ENCODE data around the gene SLC6A19.

DNA sequence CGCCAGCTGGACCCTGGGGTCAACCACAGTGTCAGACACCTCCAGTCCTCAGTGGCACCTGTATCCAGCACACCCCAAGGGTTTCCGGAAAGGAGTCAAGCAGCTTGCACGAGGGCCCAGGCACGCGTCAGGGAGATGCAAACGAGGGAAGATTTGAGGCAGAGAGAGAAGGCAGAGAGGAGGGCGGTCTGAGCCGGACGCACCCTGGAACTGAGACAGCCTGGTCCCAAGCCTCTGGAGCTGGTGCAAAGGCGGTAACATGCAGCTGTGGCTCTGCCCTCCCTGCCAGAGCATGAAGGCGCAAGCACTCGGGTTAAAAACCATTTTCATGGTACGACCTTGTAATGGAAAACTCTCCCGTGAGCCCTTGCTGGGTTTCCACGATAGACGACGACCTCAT is 56.0 kb downstream of the SLC6A19 start:
- TF ChIP-seq, protein P1, sequence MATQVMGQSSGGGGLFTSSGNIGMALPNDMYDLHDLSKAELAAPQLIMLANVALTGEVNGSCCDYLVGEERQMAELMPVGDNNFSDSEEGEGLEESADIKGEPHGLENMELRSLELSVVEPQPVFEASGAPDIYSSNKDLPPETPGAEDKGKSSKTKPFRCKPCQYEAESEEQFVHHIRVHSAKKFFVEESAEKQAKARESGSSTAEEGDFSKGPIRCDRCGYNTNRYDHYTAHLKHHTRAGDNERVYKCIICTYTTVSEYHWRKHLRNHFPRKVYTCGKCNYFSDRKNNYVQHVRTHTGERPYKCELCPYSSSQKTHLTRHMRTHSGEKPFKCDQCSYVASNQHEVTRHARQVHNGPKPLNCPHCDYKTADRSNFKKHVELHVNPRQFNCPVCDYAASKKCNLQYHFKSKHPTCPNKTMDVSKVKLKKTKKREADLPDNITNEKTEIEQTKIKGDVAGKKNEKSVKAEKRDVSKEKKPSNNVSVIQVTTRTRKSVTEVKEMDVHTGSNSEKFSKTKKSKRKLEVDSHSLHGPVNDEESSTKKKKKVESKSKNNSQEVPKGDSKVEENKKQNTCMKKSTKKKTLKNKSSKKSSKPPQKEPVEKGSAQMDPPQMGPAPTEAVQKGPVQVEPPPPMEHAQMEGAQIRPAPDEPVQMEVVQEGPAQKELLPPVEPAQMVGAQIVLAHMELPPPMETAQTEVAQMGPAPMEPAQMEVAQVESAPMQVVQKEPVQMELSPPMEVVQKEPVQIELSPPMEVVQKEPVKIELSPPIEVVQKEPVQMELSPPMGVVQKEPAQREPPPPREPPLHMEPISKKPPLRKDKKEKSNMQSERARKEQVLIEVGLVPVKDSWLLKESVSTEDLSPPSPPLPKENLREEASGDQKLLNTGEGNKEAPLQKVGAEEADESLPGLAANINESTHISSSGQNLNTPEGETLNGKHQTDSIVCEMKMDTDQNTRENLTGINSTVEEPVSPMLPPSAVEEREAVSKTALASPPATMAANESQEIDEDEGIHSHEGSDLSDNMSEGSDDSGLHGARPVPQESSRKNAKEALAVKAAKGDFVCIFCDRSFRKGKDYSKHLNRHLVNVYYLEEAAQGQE (IDR thresholded peaks at IDR 0.05), result no peak
- TF ChIP-seq, protein P2, sequence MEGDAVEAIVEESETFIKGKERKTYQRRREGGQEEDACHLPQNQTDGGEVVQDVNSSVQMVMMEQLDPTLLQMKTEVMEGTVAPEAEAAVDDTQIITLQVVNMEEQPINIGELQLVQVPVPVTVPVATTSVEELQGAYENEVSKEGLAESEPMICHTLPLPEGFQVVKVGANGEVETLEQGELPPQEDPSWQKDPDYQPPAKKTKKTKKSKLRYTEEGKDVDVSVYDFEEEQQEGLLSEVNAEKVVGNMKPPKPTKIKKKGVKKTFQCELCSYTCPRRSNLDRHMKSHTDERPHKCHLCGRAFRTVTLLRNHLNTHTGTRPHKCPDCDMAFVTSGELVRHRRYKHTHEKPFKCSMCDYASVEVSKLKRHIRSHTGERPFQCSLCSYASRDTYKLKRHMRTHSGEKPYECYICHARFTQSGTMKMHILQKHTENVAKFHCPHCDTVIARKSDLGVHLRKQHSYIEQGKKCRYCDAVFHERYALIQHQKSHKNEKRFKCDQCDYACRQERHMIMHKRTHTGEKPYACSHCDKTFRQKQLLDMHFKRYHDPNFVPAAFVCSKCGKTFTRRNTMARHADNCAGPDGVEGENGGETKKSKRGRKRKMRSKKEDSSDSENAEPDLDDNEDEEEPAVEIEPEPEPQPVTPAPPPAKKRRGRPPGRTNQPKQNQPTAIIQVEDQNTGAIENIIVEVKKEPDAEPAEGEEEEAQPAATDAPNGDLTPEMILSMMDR (IDR thresholded peaks at IDR 0.05; ENCODE audit: low read depth, low read length, missing input control), result no peak
- TF ChIP-seq GABPA (IDR thresholded peaks at IDR 0.05 in 1 of 2, conservative IDR thresholded peaks at IDR 0.05 in 1 of 2), result no peak
- TF ChIP-seq TAF1 (conservative IDR thresholded peaks at IDR 0.05), result no peak
- no peak for TF ChIP-seq SP1 (IDR thresholded peaks at IDR 0.05)
- no peak for TF ChIP-seq FOXA1 (IDR thresholded peaks at IDR 0.05)
- no peak for TF ChIP-seq RXRA (IDR thresholded peaks at IDR 0.05)
- no peak for TF ChIP-seq RAD21 (IDR thresholded peaks at IDR 0.05)
- TF ChIP-seq, protein P3, sequence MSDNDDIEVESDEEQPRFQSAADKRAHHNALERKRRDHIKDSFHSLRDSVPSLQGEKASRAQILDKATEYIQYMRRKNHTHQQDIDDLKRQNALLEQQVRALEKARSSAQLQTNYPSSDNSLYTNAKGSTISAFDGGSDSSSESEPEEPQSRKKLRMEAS (IDR thresholded peaks at IDR 0.05), result no peak
- TF ChIP-seq, protein P4, sequence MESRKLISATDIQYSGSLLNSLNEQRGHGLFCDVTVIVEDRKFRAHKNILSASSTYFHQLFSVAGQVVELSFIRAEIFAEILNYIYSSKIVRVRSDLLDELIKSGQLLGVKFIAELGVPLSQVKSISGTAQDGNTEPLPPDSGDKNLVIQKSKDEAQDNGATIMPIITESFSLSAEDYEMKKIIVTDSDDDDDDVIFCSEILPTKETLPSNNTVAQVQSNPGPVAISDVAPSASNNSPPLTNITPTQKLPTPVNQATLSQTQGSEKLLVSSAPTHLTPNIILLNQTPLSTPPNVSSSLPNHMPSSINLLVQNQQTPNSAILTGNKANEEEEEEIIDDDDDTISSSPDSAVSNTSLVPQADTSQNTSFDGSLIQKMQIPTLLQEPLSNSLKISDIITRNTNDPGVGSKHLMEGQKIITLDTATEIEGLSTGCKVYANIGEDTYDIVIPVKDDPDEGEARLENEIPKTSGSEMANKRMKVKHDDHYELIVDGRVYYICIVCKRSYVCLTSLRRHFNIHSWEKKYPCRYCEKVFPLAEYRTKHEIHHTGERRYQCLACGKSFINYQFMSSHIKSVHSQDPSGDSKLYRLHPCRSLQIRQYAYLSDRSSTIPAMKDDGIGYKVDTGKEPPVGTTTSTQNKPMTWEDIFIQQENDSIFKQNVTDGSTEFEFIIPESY (IDR thresholded peaks at IDR 0.05), result no peak
